Epithelial cell of alveolus of lung (primary cell): Measurements from ENCODE around the gene ZNF662. TPM values are rescaled to one million over a fixed set of nuclear protein-coding genes. Genes with fewer than 3 reads are reported as not detected.

Experiments used
- total RNA-seq: library from RNA; depleted of rRNA; stranded (reverse); fragments of >200 nt; gene quantifications from 2 replicates; pipeline ENCODE4 v1.2.1, GENCODE V29; 2015

Gene ZNF662
- 1.3 and 3.0 TPM in 2 replicates for total RNA-seq

DNA sequence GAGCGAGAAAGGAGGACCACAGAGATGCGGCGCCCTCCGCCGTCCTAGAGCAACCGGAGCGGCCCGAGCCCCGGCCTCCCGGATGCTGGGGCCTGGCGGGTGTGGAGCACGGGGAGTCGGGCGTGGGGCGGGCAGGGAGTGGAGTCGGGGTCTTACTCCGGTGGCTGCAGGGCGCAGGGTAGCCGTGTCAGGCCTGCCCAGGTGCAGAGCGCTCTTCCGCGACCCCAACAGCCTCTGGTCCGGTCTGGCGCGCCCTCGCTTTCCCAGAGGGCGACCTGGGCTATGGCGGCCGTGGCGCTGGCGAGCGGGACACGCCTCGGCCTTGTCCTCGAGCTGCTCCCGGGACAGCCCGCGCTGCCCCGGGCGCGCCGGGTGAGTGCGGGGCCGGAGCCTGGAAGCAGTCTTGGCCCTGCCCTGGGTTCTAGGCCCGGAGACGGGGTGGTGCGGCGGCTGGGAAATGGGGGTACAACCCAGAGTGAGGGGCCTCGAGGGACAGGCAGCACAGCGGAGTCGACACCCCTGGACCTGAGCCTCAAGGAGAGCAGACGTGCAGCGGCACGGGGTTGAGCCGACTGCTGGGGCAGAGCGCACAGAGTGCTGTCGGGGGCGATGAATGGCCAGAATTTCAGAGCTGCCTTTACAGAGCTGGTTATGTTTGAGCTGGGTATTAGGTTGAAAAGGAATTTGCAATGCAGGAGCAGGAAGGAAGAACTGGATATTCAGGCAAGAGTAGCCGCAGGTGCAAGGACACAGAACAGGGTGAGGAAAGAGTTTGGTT, at the start of gene ZNF662:
Gene ZNF662 (plus strand): TSS at position 73 of the 778 bp plus-strand sequence. CDS start 1,973 bp downstream, outside the sequence.

DNA sequence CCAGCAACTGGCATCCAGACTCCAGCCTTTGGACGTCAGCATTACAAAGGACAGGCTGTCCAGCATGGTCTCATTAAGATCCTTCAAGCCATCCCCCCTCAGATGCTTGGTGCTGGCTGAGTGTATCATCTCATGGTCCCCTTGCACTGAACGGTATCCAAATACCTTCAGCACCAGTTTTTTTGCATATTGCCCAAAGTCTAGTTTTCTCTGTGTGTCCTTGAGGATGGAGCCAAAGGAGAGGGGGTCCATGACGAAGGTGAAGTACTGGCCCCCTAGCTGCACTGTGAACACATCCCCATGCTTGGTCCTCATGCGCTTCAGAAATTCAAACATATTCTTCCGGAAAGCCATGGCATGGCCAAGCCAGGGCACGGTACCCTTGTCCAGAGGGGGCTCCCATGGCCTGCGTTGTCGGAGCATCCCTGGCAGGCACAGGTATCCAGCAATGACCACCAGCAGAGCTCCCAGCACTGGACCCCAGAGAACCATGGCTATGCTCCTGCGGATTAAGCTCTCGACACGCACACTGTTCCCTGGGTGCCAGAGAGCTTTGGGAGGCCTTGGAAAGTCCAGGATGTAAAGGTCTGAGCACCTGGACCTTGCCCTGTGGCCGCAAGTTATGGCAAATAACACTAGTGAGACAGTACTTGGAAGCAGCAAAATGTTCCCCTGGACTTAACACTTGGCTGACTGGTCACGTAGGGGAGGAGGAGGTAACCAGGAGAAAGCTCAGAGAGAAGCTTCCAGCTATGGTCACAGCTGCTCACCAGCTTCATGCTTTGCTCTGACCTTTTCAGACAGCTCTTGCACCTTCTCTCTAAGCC, 30.4 kb upstream of the ZNF662 start, which contains the start of gene CYP8B1:
Gene CYP8B1 (minus strand): TSS at position 555 of the 827 bp plus-strand sequence. CDS start 63 bp downstream, at position 492.

Other genes starting within 250 kb of the ZNF662 start
- gene KLHL40, start 220.6 kb upstream of the ZNF662 start, total RNA-seq, result not detected in 2 replicates
- not detected in 2 replicates for gene HHATL, start 203.3 kb upstream of the ZNF662 start, total RNA-seq
- gene CCDC13, start 132.9 kb upstream of the ZNF662 start, total RNA-seq, result 1.8 and 2.2 TPM in 2 replicates
- 78.2 and 161 TPM in 2 replicates for gene HIGD1A, start 101.7 kb upstream of the ZNF662 start, total RNA-seq
- 0.91 and 1.1 TPM in 2 replicates for gene ACKR2, start 96.7 kb upstream of the ZNF662 start, total RNA-seq
- gene CYP8B1, start 30.3 kb upstream of the ZNF662 start, total RNA-seq, result not detected in 2 replicates
- 1.1 and 1.2 TPM in 2 replicates for gene GASK1A, start 73.2 kb downstream of the ZNF662 start, total RNA-seq
- 22.2 and 22.4 TPM in 2 replicates for gene POMGNT2, start 199.9 kb downstream of the ZNF662 start, total RNA-seq